Trophoblast cell (in vitro differentiated cells and primary cell): ENCODE measurements around the gene HIVEP3.
A peak's percentile ranks its signal among the peaks of the same experiment; 100 is the strongest.

ENCODE experiments used
- DNase-seq, 2 donors: peaks; one replicate each; pipeline ENCODE4 v3.0.0-alpha.2; 2016
- H2AFZ ChIP-seq: 2 replicates; pipeline ENCODE4 v1.6.1; 2013; ENCODE audit warnings: low read length, moderate library complexity, mild to moderate bottlenecking; ENCODE audit not compliant: insufficient read depth, poor library complexity
- H2AK5ac ChIP-seq: 2 replicates; pipeline ENCODE4 v1.6.1; 2013; ENCODE audit warnings: mild to moderate bottlenecking, low read length
- H2BK120ac ChIP-seq: 2 replicates; pipeline ENCODE4 v1.6.1; 2013; ENCODE audit warnings: low read length, mild to moderate bottlenecking, moderate library complexity; ENCODE audit not compliant: insufficient read depth, poor library complexity
- H2BK12ac ChIP-seq: 2 replicates; pipeline ENCODE4 v1.6.1; 2013; ENCODE audit warnings: mild to moderate bottlenecking, low read length, moderate library complexity
- H2BK5ac ChIP-seq: 2 replicates; pipeline ENCODE4 v1.6.1; 2013; ENCODE audit warnings: low read length, low read depth, moderate library complexity, mild to moderate bottlenecking; ENCODE audit not compliant: poor library complexity
- H3K14ac ChIP-seq: 2 replicates; pipeline ENCODE4 v1.6.1; 2013; ENCODE audit warnings: mild to moderate bottlenecking, low read length
- H3K18ac ChIP-seq: 2 replicates; pipeline ENCODE4 v1.6.1; 2013; ENCODE audit warnings: mild to moderate bottlenecking, low read length
- H3K23ac ChIP-seq: 2 replicates; pipeline ENCODE4 v1.6.1; 2013; ENCODE audit warnings: low read length
- H3K27ac ChIP-seq: 2 replicates; pipeline ENCODE4 v1.5.1; 2013; ENCODE audit warnings: low read depth, mild to moderate bottlenecking, inconsistent platforms, low read length, moderate library complexity
- H3K27me3 ChIP-seq: 2 replicates; pipeline ENCODE4 v1.6.1; 2013; ENCODE audit warnings: inconsistent platforms, mild to moderate bottlenecking, low read length, moderate library complexity; ENCODE audit not compliant: insufficient read depth
- H3K36me3 ChIP-seq, 2 experiments: 1 replicate in 1 of 2; 2 replicates in 1 of 2; pipeline ENCODE4 v1.6.1; 2013; ENCODE audit warnings: low read length in 2 of 2, mild to moderate bottlenecking in 2 of 2, moderate library complexity in 1 of 2; ENCODE audit not compliant: insufficient read depth in 2 of 2, control insufficient read depth in 1 of 2
- H3K4ac ChIP-seq: 2 replicates; pipeline ENCODE4 v1.6.1; 2013; ENCODE audit warnings: low read depth, mild to moderate bottlenecking, low read length, moderate library complexity
- H3K4me1 ChIP-seq, 2 experiments: 1 replicate in 1 of 2; 2 replicates in 1 of 2; pipeline ENCODE4 v1.6.1; 2013; ENCODE audit warnings: low read length in 2 of 2, mild to moderate bottlenecking in 2 of 2, moderate library complexity in 1 of 2; ENCODE audit not compliant: insufficient read depth in 2 of 2, control insufficient read depth in 1 of 2
- H3K4me2 ChIP-seq: 2 replicates; pipeline ENCODE4 v1.6.1; 2013; ENCODE audit warnings: inconsistent platforms, mild to moderate bottlenecking, low read length, moderate library complexity
- H3K4me3 ChIP-seq: 2 replicates; pipeline ENCODE4 v1.5.1; 2013; ENCODE audit warnings: mild to moderate bottlenecking, low read depth, low read length, inconsistent platforms
- H3K79me1 ChIP-seq: one replicate; pipeline ENCODE4 v1.6.1; 2013; ENCODE audit warnings: low read length
- H3K79me2 ChIP-seq: 2 replicates; pipeline ENCODE4 v1.6.1; 2013; ENCODE audit warnings: low read length, mild to moderate bottlenecking; ENCODE audit not compliant: control insufficient read depth, insufficient read depth, poor library complexity
- H3K9ac ChIP-seq: 2 replicates; pipeline ENCODE4 v1.6.1; 2013; ENCODE audit warnings: mild to moderate bottlenecking, low read length
- H3K9me3 ChIP-seq: 2 replicates; pipeline ENCODE4 v1.6.1; 2013; ENCODE audit warnings: low read depth, mild to moderate bottlenecking, control low read depth, inconsistent platforms, low read length; ENCODE audit not compliant: insufficient read depth
- H4K12ac ChIP-seq: 2 replicates; pipeline ENCODE4 v1.6.1; 2013; ENCODE audit warnings: low read depth, mild to moderate bottlenecking, low read length, moderate library complexity
- H4K8ac ChIP-seq: 2 replicates; pipeline ENCODE4 v1.6.1; 2013; ENCODE audit warnings: low read depth, mild to moderate bottlenecking, low read length, moderate library complexity
- H4K91ac ChIP-seq: one replicate; pipeline ENCODE4 v1.6.1; 2013; ENCODE audit warnings: low read depth, mild to moderate bottlenecking, low read length, moderate library complexity
- WGBS: extraction: QIAGEN DNeasy Blood & Tissue Kit; methylation state at CpG from one replicate; pipeline ENCODE4 v1.1.7; 2013; ENCODE audit warnings: missing lambda C conversion rate; ENCODE audit not compliant: insufficient read length, insufficient coverage; ENCODE audit errors: extremely low coverage; 5-methylcytosine and 5-hydroxymethylcytosine counted together

Gene HIVEP3

DNA sequence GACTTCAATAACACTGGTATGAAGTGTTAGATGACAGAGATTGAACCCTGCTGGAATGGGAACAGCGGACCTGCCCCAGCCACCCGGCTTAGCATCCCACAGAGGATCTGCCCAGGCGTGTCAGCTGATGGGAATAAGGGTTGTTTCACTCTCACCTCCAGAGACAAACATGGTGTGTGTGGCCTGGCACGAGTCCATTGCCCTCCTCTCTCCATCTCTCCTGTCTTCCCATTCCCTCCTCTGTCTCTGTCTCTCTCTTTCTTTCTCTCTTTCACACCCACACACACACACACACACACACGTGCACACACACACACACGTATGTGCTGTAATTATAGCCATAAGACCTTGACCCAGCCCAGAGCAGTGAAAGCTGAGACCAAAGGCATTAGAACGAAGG is 200.2 kb downstream of the HIVEP3 start:
- no peak overlapping the region for H2BK120ac ChIP-seq
- no peaks in the 10 kb centered on the region for H3K36me3 ChIP-seq
- no peak overlapping the region for H4K12ac ChIP-seq
- no peak overlapping the region for H3K9ac ChIP-seq
- no peaks in the 10 kb centered on the region for H3K27me3 ChIP-seq
- H2BK5ac ChIP-seq = no peak overlapping the region
- no peak overlapping the region for H3K4ac ChIP-seq
- no peak overlapping the region for H3K4me2 ChIP-seq
- no peak for DNase-seq
- H3K18ac ChIP-seq = no peak overlapping the region
- H3K4me3 ChIP-seq = no peak overlapping the region
- no peak overlapping the region for H2BK12ac ChIP-seq
- no peak overlapping the region for H3K23ac ChIP-seq
- H3K14ac ChIP-seq = no peak overlapping the region
- no peak overlapping the region for H4K8ac ChIP-seq
- no peak overlapping the region for H3K27ac ChIP-seq
- H3K9me3 ChIP-seq = no peaks in the 10 kb centered on the region
- H2AK5ac ChIP-seq = no peak overlapping the region
- peaks cover 0 to 4% of the 10 kb centered on the region in 2 experiments for H3K4me1 ChIP-seq
- no peak overlapping the region for H4K91ac ChIP-seq
- H3K79me1 ChIP-seq = no peaks in the 10 kb centered on the region
- H3K79me2 ChIP-seq = no peaks in the 10 kb centered on the region
- no peak overlapping the region for H2AFZ ChIP-seq
- WGBS = no CpG with 5 or more reads among the region's 7 CpGs

DNA sequence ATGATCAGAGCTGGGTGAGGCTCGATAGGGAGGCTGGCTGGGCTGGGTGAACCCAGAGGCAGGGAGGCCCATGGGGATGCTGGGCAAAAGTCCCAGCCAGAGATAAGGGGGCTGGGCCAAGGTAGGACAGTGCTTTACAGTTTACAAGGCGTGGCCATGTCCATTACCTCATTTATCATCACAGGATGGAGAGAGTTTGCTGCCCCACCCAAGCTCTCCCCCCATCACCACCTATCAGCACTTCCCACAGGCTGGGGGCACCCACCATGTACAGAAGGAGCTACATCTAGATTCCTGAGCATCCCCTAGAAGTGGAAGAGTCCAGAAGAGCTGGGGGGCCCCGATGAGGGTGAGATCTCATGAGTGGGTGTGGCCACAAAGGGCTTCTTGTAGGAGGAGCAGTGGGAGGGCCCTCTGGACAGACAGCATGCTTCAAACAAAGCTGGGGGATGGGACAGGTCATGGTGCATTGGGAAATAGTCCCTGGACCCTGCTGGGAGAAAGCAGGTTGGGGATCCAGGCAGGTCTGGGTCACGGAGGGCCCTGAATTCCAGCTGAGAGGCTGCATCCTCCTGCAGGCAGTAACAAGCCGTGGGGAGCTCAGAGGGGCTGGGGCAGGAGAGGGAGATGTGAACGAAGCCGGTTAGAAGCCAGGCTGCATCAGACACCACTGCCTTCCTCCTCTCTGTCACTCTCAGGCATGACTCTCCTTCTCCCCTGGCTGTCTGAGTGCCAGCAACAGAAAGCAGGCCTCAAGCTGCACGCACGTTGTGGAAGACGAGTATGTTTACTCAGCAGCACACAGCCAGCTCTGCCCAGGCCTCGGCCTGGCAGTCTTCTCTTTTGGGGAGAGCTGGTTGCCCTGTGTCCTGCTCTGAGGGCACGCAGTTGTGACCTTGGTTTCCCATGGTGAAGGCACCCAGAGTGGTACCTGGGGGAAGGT is 202.3 kb downstream of the HIVEP3 start:
- no peak for DNase-seq
- Histone ChIP-seq H3K23ac (no peak overlapping the region), H3K4ac (no peak overlapping the region), H2AK5ac (no peak overlapping the region), H3K27ac (no peak overlapping the region), H3K14ac (no peak overlapping the region), H2BK5ac (no peak overlapping the region), H3K9ac (peak overlapping the region; percentile 20), H3K79me2 (no peaks in the 10 kb centered on the region), H4K8ac (no peak overlapping the region), H3K9me3 (no peaks in the 10 kb centered on the region), H4K91ac (no peak overlapping the region), H3K27me3 (no peaks in the 10 kb centered on the region), H3K4me1 (peaks cover 0 to 4% of the 10 kb centered on the region in 2 experiments), H3K79me1 (no peaks in the 10 kb centered on the region), H3K4me3 (peak overlapping the region; percentile 47), H3K36me3 (no peaks in the 10 kb centered on the region), H4K12ac (no peak overlapping the region), H2AFZ (no peak overlapping the region), H3K4me2 (no peak overlapping the region), H2BK120ac (no peak overlapping the region), H2BK12ac (no peak overlapping the region), H3K18ac (no peak overlapping the region)
- no CpG with 5 or more reads among the region's 12 CpGs for WGBS

DNA sequence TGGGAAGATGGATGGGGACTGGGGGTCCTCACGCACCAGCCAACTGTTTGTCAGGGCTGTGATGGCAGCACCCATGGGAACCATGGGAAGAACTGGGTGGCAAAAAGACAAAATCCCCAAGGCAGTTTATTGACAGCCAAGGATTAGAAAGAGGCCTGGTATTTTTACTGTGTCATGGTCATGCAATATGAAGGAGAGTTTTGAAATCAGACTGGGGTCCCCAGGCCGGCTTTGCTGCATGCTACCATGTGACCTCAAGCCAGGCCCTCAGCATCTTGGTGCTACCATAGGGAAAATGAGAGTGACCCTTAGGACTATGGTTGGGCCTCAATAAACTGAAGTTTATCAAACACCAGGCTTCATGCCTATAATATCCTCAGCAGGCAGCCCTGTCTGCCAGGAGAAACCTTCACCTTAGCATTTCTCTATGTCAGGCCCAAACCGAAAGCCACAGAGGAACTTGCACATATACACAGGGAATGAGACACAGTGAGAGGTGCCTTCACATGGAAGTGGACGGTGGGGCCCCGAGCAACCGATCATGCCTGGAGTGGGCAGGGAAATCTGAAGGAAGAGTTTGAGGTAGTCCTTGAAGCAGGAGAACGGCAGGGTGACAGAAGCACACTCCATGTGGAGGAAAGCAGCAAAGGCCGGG is 203.2 kb downstream of the HIVEP3 start:
- DNase-seq = no peak
- no peak overlapping the region for H4K12ac ChIP-seq
- H3K79me2 ChIP-seq = no peaks in the 10 kb centered on the region
- H3K4me3 ChIP-seq = peak overlapping the region; percentile 47
- no peak overlapping the region for H3K23ac ChIP-seq
- H2BK120ac ChIP-seq = no peak overlapping the region
- H4K8ac ChIP-seq = no peak overlapping the region
- H2AK5ac ChIP-seq = no peak overlapping the region
- no peak overlapping the region for H3K9ac ChIP-seq
- no peak overlapping the region for H3K4ac ChIP-seq
- no peak overlapping the region for H2BK5ac ChIP-seq
- no peaks in the 10 kb centered on the region for H3K9me3 ChIP-seq
- H3K36me3 ChIP-seq = no peaks in the 10 kb centered on the region
- H2AFZ ChIP-seq = no peak overlapping the region
- H3K18ac ChIP-seq = no peak overlapping the region
- H3K79me1 ChIP-seq = no peaks in the 10 kb centered on the region
- no peak overlapping the region for H3K14ac ChIP-seq
- H3K4me1 ChIP-seq = peaks cover 0 to 4% of the 10 kb centered on the region in 2 experiments
- no peaks in the 10 kb centered on the region for H3K27me3 ChIP-seq
- WGBS = no CpG with 5 or more reads among the region's 8 CpGs
- no peak overlapping the region for H2BK12ac ChIP-seq
- no peak overlapping the region for H3K27ac ChIP-seq
- no peak overlapping the region for H3K4me2 ChIP-seq
- H4K91ac ChIP-seq = no peak overlapping the region

DNA sequence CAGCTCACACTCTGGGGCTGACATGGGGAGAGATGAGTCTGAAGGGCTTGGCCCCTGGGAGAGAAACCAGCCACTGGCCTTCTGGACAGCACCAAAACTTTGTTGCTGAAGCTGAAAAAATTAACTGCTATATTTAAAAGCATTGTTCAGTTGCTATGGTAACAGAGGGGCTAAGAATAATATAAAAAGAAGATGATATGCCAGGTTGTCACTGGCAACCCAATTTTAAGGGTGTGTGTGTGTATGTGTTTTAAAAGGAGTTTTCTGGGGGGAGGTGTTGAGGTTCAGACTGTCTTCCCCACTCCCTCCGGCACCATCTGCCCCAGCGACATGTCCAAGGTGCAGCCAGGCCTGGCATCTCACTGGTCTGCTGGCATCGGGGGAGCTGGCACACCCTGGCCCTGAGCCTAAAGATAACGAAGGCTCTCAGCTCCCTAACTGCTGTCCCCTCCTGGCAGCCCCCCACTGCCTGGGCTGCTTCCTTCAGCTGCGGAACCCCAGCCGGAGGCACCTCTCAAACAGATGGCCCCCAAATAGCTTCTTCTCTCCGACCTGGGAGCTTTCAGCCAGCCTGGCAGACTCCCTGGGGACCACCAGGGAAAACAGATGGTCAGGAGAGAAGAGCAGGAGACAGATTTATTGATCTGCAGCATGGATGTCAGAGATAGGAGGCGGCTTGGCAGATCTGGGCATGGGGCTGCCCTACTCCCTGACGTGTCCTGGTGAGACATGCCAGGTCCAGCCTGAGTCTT is 203.9 kb downstream of the HIVEP3 start:
- H4K12ac ChIP-seq = no peak overlapping the region
- H3K4me2 ChIP-seq = no peak overlapping the region
- H2BK120ac ChIP-seq = no peak overlapping the region
- no peaks in the 10 kb centered on the region for H3K79me1 ChIP-seq
- H3K23ac ChIP-seq = no peak overlapping the region
- H3K36me3 ChIP-seq = no peaks in the 10 kb centered on the region
- no peak overlapping the region for H2BK5ac ChIP-seq
- WGBS = no CpG with 5 or more reads among the region's 9 CpGs
- H3K14ac ChIP-seq = no peak overlapping the region
- H3K9me3 ChIP-seq = no peaks in the 10 kb centered on the region
- H3K4ac ChIP-seq = no peak overlapping the region
- H4K91ac ChIP-seq = no peak overlapping the region
- no peaks in the 10 kb centered on the region for H3K27me3 ChIP-seq
- no peak overlapping the region for H3K4me3 ChIP-seq
- no peak overlapping the region for H2AK5ac ChIP-seq
- H3K79me2 ChIP-seq = no peaks in the 10 kb centered on the region
- H3K9ac ChIP-seq = no peak overlapping the region
- DNase-seq = no peak
- no peak overlapping the region for H4K8ac ChIP-seq
- no peak overlapping the region for H2BK12ac ChIP-seq
- H3K4me1 ChIP-seq = peaks cover 0 to 4% of the 10 kb centered on the region in 2 experiments
- H2AFZ ChIP-seq = no peak overlapping the region
- no peak overlapping the region for H3K27ac ChIP-seq
- H3K18ac ChIP-seq = no peak overlapping the region
